NCI-H187 treated with DMSO at 0.1 percent for 48 hours (cell line): ENCODE data around the gene TTC28.
"Not testable (repeated sequence)": the region's sequence is repeated elsewhere in the genome, so short reads cannot be mapped to it uniquely, and the experiment has no call there.

ENCODE experiments used
- DNase-seq: peaks from one replicate; lab custom pipeline; 2025; lab: John Stamatoyannopoulos, UW

Gene TTC28

GRCh38 chr22:28679611-28680287, at the start of gene TTC28:
Gene TTC28 (minus strand): TSS chr22:28679840. CDS start chr22:28679723, 117 bp downstream.
- not testable (repeated sequence) for DNase-seq

GRCh38 chr22:28728621-28729313, 49.1 kb upstream of the TTC28 start:
- no peak for DNase-seq

GRCh38 chr22:28728002-28728401, 48.4 kb upstream of the TTC28 start:
- DNase-seq = no peak

GRCh38 chr22:28718044-28718443, 38.4 kb upstream of the TTC28 start:
- no peak for DNase-seq

GRCh38 chr22:28716686-28717085, 37.0 kb upstream of the TTC28 start:
- no peak for DNase-seq

GRCh38 chr22:28715611-28716010, 36.0 kb upstream of the TTC28 start:
- DNase-seq = no peak

GRCh38 chr22:28714043-28714628, 34.5 kb upstream of the TTC28 start:
- DNase-seq = no peak

- DNase-seq = no peak
Measured at GRCh38 chr22:28711820-28712777, 32.5 kb upstream of the TTC28 start.

GRCh38 chr22:28711341-28711740, 31.7 kb upstream of the TTC28 start:
- DNase-seq = no peak

GRCh38 chr22:28710576-28711191, 31.0 kb upstream of the TTC28 start:
- no peak for DNase-seq

GRCh38 chr22:28710107-28710506, 30.5 kb upstream of the TTC28 start:
- no peak for DNase-seq

- DNase-seq = no peak
Measured at GRCh38 chr22:28706845-28707244, 27.2 kb upstream of the TTC28 start.

- no peak for DNase-seq
Measured at GRCh38 chr22:28703436-28703835, 23.8 kb upstream of the TTC28 start.

- no peak for DNase-seq
Measured at GRCh38 chr22:28702891-28703290, 23.3 kb upstream of the TTC28 start.

- DNase-seq = not testable (repeated sequence)
Measured at GRCh38 chr22:28693041-28693760, 13.6 kb upstream of the TTC28 start.

GRCh38 chr22:28689796-28690195, 10.2 kb upstream of the TTC28 start:
- DNase-seq = not testable (repeated sequence)

- not testable (repeated sequence) for DNase-seq
Measured at GRCh38 chr22:28682966-28683365, 3.3 kb upstream of the TTC28 start.

- not testable (repeated sequence) for DNase-seq
Measured at GRCh38 chr22:28680813-28681490, 1.3 kb upstream of the TTC28 start.

- DNase-seq = not testable (repeated sequence)
Measured at GRCh38 chr22:28678778-28679610, 646 bp downstream of the TTC28 start.
